Activated CD8-positive, alpha-beta T cell treated with anti-CD3 and anti-CD28 coated beads for 36 hours (primary cell): ENCODE measurements around the gene GFPT2. TPM values are rescaled to one million over a fixed set of nuclear protein-coding genes. Genes with fewer than 3 reads are reported as not detected.

Experiments used
- ATAC-seq: fragments of 200-7000 bp; cut with Tn5 transposase; one replicate; pipeline ENCODE4 v1.10.0; 2021; ENCODE audit warnings: mild to moderate bottlenecking, moderate library complexity
- CTCF ChIA-PET: fragments of 350-600 bp; sonication (Branson Sonifier 250); formaldehyde crosslinking; loops from one replicate; lab custom pipeline; 2021; ENCODE audit warnings: antibody characterized with exemption; lab: Charles Lee
- POLR2A ChIA-PET: fragments of 350-600 bp; sonication (Branson Sonifier 250); formaldehyde crosslinking; loops from one replicate; lab custom pipeline; 2021; ENCODE audit warnings: antibody characterized with exemption; lab: Charles Lee
- DNase-seq: peaks from one replicate; pipeline ENCODE4 v3.0.0-alpha.2; 2020
- H3K27ac Mint-ChIP-seq: one replicate; pipeline ENCODE4 v1.8.0; 2021; ENCODE audit warnings: mild to moderate bottlenecking, mixed read lengths
- H3K27me3 Mint-ChIP-seq: one replicate; pipeline ENCODE4 v1.8.0; 2021; ENCODE audit warnings: mixed read lengths
- H3K36me3 Mint-ChIP-seq: one replicate; pipeline ENCODE4 v1.8.0; 2021; ENCODE audit warnings: low read depth, mixed read lengths
- H3K4me1 Mint-ChIP-seq: one replicate; pipeline ENCODE4 v1.8.0; 2021; ENCODE audit warnings: low read depth, mixed read lengths
- H3K4me3 Mint-ChIP-seq: one replicate; pipeline ENCODE4 v1.8.0; 2021; ENCODE audit warnings: mild to moderate bottlenecking, moderate library complexity, mixed read lengths
- H3K9me3 Mint-ChIP-seq: one replicate; pipeline ENCODE4 v1.8.0; 2021; ENCODE audit warnings: mixed read lengths
- CTCF ChIP-seq: fragments of 200-600 bp; IDR thresholded peaks from one replicate; pipeline ENCODE4 v1.8.0; 2022; ENCODE audit warnings: antibody characterized with exemption, mild to moderate bottlenecking
- intact Hi-C: fragments of 100-400 bp; cut with micrococcal nuclease; formaldehyde crosslinking; loops from one replicate; pipeline ENCODE4 v1.10.0; 2022
- total RNA-seq, 2 experiments: library from RNA; stranded (reverse); gene quantifications; one replicate each; pipeline ENCODE4 v1.2.3, GENCODE V29; 2021

GFPT2 gene
- total RNA-seq, result not detected

DNA sequence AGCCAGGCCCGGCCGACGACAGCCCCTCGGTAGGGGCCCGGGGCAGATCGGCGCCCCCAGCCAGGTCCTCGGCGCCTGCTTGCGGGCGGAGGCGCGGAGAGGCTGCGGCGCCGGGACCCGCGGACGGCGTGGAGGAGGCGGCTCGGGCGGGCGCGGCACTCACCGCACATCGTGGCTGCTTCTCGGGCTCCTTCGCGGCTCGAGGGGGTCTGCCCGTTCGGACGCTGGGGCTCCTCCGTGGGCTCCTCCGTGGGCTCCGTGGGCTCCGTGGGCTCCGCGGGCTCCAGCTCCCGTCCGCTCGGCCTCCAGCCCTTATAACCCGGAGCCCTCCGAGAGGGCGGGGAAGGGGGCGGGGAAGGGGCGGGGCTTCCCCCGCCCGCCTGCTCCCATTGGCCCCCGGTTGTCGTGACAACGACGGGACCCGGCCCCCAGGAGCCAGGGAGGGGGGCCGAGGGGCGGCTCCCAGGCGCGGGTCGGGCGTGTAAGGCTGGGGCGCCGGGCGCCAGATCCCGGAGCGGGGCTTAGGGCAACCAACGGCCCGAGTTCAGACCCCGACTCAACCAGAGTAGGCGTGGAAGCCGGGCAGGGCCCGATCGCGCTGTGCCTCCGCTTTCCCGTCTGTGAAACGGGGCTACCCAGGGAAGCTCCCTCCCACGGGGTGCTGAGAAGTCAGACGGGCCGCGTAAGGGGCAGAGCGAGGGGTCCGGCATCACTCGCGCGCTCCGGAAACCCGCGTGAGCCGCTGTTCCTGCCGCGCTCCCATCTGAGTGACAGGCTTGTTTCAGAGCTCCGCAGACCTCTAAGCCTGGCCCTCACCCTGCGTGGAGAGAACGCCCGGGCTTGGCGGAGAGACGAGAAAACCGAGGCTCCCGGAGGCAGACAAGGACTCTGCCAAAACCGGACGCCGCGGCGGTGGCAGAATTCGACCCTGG, at the start of gene GFPT2:
TSS of gene GFPT2 (minus strand) at position 289 of the 932 bp plus-strand sequence. CDS start at position 170, 119 bp downstream.
- H3K4me1 Mint-ChIP-seq, result peaks cover 5% of the 10 kb centered on the region
- no peak for TF ChIP-seq CTCF
- CTCF ChIA-PET, result interaction anchor here (1.3 kb wide), 2 partner anchors 9 to 25 kb away, joined by 5 to 6 read pairs; no protein-coding TSS in a partner anchor
- peak within 1 kb of the TSS; percentile 61 for H3K4me3 Mint-ChIP-seq
- POLR2A ChIA-PET, result no interaction called here
- H3K9me3 Mint-ChIP-seq, result no peaks in the 10 kb centered on the region
- no peak within 1 kb of the TSS for H3K27ac Mint-ChIP-seq
- H3K27me3 Mint-ChIP-seq, result peaks cover 34% of the 10 kb centered on the region
- ATAC-seq, result peak; percentile 90
- intact Hi-C loops, result no loop called here
- DNase-seq, result peak; percentile 60
- H3K36me3 Mint-ChIP-seq, result no peaks in the 10 kb centered on the region

GRCh38 chr5:180402716-180403115, 49.6 kb upstream of the GFPT2 start:
- POLR2A ChIA-PET, result no interaction called here
- H3K4me3 Mint-ChIP-seq, result no peak overlapping the region
- no peak for ATAC-seq
- intact Hi-C loops, result no loop called here
- no peaks in the 10 kb centered on the region for H3K4me1 Mint-ChIP-seq
- no peak overlapping the region for H3K27ac Mint-ChIP-seq
- CTCF ChIA-PET, result no interaction called here
- peaks cover 11% of the 10 kb centered on the region for H3K27me3 Mint-ChIP-seq
- no peak for DNase-seq
- no peak for TF ChIP-seq CTCF
- H3K9me3 Mint-ChIP-seq, result peaks cover 1% of the 10 kb centered on the region
- H3K36me3 Mint-ChIP-seq, result no peaks in the 10 kb centered on the region

GRCh38 chr5:180401229-180401907, 48.2 kb upstream of the GFPT2 start:
- intact Hi-C loops, result no loop called here
- H3K27me3 Mint-ChIP-seq, result peaks cover 9% of the 10 kb centered on the region
- H3K4me3 Mint-ChIP-seq, result no peak overlapping the region
- no peak overlapping the region for H3K27ac Mint-ChIP-seq
- H3K4me1 Mint-ChIP-seq, result no peaks in the 10 kb centered on the region
- ChIA-PET CTCF (no interaction called here), POLR2A (no interaction called here)
- no peak for DNase-seq
- H3K36me3 Mint-ChIP-seq, result no peaks in the 10 kb centered on the region
- no peak for ATAC-seq
- H3K9me3 Mint-ChIP-seq, result peaks cover 1% of the 10 kb centered on the region
- no peak for TF ChIP-seq CTCF

DNA sequence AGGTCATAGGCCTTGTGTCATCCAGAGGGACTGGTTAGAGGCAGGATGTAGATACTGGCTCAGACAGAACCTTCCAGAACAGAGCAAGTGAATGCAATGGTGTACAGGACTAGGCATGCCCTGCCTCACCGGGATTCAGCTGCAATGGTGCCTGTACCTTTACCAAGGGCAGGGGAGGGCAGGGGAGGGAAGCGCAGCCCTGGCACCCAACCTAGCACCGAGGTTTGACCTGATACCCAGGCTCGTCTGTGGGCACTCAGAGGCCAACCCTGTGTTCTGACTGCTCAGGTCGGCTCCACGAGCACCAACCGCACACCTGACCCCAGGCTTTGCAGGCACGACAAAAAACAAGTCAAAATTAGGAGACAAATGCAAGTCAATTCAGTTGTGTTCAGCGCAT, 47.3 kb upstream of the GFPT2 start:
- CTCF ChIA-PET, result no interaction called here
- no peak overlapping the region for H3K4me3 Mint-ChIP-seq
- no peaks in the 10 kb centered on the region for H3K4me1 Mint-ChIP-seq
- intact Hi-C loops, result no loop called here
- H3K36me3 Mint-ChIP-seq, result no peaks in the 10 kb centered on the region
- ATAC-seq (no peak), DNase-seq (no peak)
- peaks cover 1% of the 10 kb centered on the region for H3K9me3 Mint-ChIP-seq
- H3K27me3 Mint-ChIP-seq, result peaks cover 9% of the 10 kb centered on the region
- POLR2A ChIA-PET, result no interaction called here
- no peak for TF ChIP-seq CTCF
- H3K27ac Mint-ChIP-seq, result no peak overlapping the region
